H9 (cell line): ENCODE measurements around the gene SRGAP1. TPM values are rescaled to one million over a fixed set of nuclear protein-coding genes. Genes with fewer than 3 reads are reported as not detected.

Experiments used
- DNase-seq: peaks from one replicate; pipeline ENCODE4 v3.0.0-alpha.2; 2017
- H2AFZ ChIP-seq: one replicate; pipeline ENCODE4 v1.6.1; 2013; ENCODE audit warnings: mild to moderate bottlenecking, low read length, control low read depth, moderate library complexity
- H2AK5ac ChIP-seq: 2 replicates; pipeline ENCODE4 v1.6.1; 2013; ENCODE audit warnings: low read length, control low read depth, mixed read lengths; ENCODE audit not compliant: insufficient read length
- H2BK120ac ChIP-seq: one replicate; pipeline ENCODE4 v1.6.1; 2013; ENCODE audit warnings: low read depth, mild to moderate bottlenecking, low read length, control low read depth, inconsistent platforms; ENCODE audit not compliant: poor library complexity, severe bottlenecking
- H2BK12ac ChIP-seq: 2 replicates; pipeline ENCODE4 v1.6.1; 2013; ENCODE audit warnings: low read length, control low read depth, mixed read lengths, low read depth; ENCODE audit not compliant: insufficient read length
- H2BK15ac ChIP-seq: 2 replicates; pipeline ENCODE4 v1.6.1; 2013; ENCODE audit warnings: low read depth, low read length, control low read depth
- H2BK20ac ChIP-seq: one replicate; pipeline ENCODE4 v1.6.1; 2013; ENCODE audit warnings: low read depth, mild to moderate bottlenecking, low read length, control low read depth, inconsistent platforms; ENCODE audit not compliant: poor library complexity, severe bottlenecking
- H2BK5ac ChIP-seq: 2 replicates; pipeline ENCODE4 v1.6.1; 2013; ENCODE audit warnings: low read length, control low read depth, mixed read lengths; ENCODE audit not compliant: insufficient read length
- H3K14ac ChIP-seq: 2 replicates; pipeline ENCODE4 v1.6.1; 2013; ENCODE audit warnings: low read length, control low read depth; ENCODE audit not compliant: insufficient read depth
- H3K18ac ChIP-seq: 2 replicates; pipeline ENCODE4 v1.6.1; 2013; ENCODE audit warnings: low read depth, mild to moderate bottlenecking, mixed read lengths, low read length, control low read depth; ENCODE audit not compliant: insufficient read length
- H3K23ac ChIP-seq: 2 replicates; pipeline ENCODE4 v1.6.1; 2013; ENCODE audit warnings: low read length, control low read depth, mixed read lengths, low read depth; ENCODE audit not compliant: insufficient read length
- H3K23me2 ChIP-seq: 2 replicates; pipeline ENCODE4 v1.6.1; 2013; ENCODE audit warnings: low read depth, mild to moderate bottlenecking, mixed read lengths, low read length, control low read depth; ENCODE audit not compliant: insufficient read length, poor library complexity, severe bottlenecking
- H3K27ac ChIP-seq: 2 replicates; pipeline ENCODE4 v1.5.1; 2013; ENCODE audit warnings: low read length, control low read depth, mixed read lengths, low read depth; ENCODE audit not compliant: insufficient read length
- H3K27me3 ChIP-seq: 2 replicates; pipeline ENCODE4 v1.6.1; 2013; ENCODE audit warnings: low read length, control low read depth, inconsistent platforms; ENCODE audit not compliant: insufficient read depth
- H3K4ac ChIP-seq: 2 replicates; pipeline ENCODE4 v1.6.1; 2013; ENCODE audit warnings: low read depth, mild to moderate bottlenecking, control low read depth, inconsistent platforms, low read length, moderate library complexity
- H3K4me1 ChIP-seq: 2 replicates; pipeline ENCODE4 v1.6.1; 2013; ENCODE audit warnings: low read length, control low read depth, inconsistent platforms; ENCODE audit not compliant: insufficient read depth
- H3K4me2 ChIP-seq: 2 replicates; pipeline ENCODE4 v1.6.1; 2013; ENCODE audit warnings: low read length, control low read depth, mixed read lengths; ENCODE audit not compliant: insufficient read length, insufficient read depth
- H3K56ac ChIP-seq: 2 replicates; pipeline ENCODE4 v1.6.1; 2013; ENCODE audit warnings: low read depth, mild to moderate bottlenecking, mixed read lengths, low read length, control low read depth; ENCODE audit not compliant: insufficient read length
- H3K79me1 ChIP-seq: 2 replicates; pipeline ENCODE4 v1.6.1; 2013; ENCODE audit warnings: low read depth, mild to moderate bottlenecking, moderate library complexity, low read length, control low read depth, inconsistent platforms; ENCODE audit not compliant: insufficient read depth, poor library complexity, severe bottlenecking
- H3K79me2 ChIP-seq: 2 replicates; pipeline ENCODE4 v1.6.1; 2013; ENCODE audit warnings: low read length, control low read depth, inconsistent platforms; ENCODE audit not compliant: insufficient read depth
- H3K9ac ChIP-seq: 2 replicates; pipeline ENCODE4 v1.6.1; 2013; ENCODE audit warnings: low read length, control low read depth, mixed read lengths; ENCODE audit not compliant: insufficient read length; ENCODE audit errors: extremely low read depth
- H3K9me3 ChIP-seq: one replicate; pipeline ENCODE4 v1.6.1; 2013; ENCODE audit warnings: low read depth, low read length, inconsistent platforms; ENCODE audit not compliant: control insufficient read depth
- H3T11ph ChIP-seq: one replicate; pipeline ENCODE4 v1.6.1; 2013; ENCODE audit warnings: mild to moderate bottlenecking, low read length, control low read depth, inconsistent platforms
- H4K20me1 ChIP-seq: one replicate; pipeline ENCODE4 v1.6.1; 2013; ENCODE audit not compliant: control insufficient read depth, insufficient read length, insufficient read depth
- H4K5ac ChIP-seq: 2 replicates; pipeline ENCODE4 v1.6.1; 2013; ENCODE audit warnings: low read depth, mild to moderate bottlenecking, mixed read lengths, low read length, control low read depth; ENCODE audit not compliant: insufficient read length
- H4K8ac ChIP-seq: replicated peaks from 2 replicates; pipeline ENCODE4 v1.6.1; 2013; ENCODE audit warnings: low read length, control low read depth, mixed read lengths, low read depth; ENCODE audit not compliant: insufficient read length
- H4K91ac ChIP-seq: 2 replicates; pipeline ENCODE4 v1.6.1; 2013; ENCODE audit warnings: low read depth, mild to moderate bottlenecking, moderate library complexity, mixed read lengths, low read length, control low read depth; ENCODE audit not compliant: insufficient read length
- H3K27ac Mint-ChIP-seq, 3 experiments: 2 replicates in 2 of 3; 3 replicates in 1 of 3; pipeline ENCODE4 v1.8.0; 2020 to 2021; ENCODE audit warnings: mixed read lengths in 3 of 3, mild to moderate bottlenecking in 1 of 3, moderate library complexity in 1 of 3
- H3K27me3 Mint-ChIP-seq: 2 replicates; pipeline ENCODE4 v1.8.0; 2021; ENCODE audit warnings: low read depth, mild to moderate bottlenecking, moderate library complexity, mixed read lengths
- H3K36me3 Mint-ChIP-seq, 3 experiments: 2 replicates in 2 of 3; 3 replicates in 1 of 3; pipeline ENCODE4 v1.8.0; 2020 to 2021; ENCODE audit warnings: low read depth in 3 of 3, mixed read lengths in 3 of 3; ENCODE audit not compliant: insufficient read depth in 1 of 3
- H3K4me1 Mint-ChIP-seq, 2 experiments: 2 replicates each; pipeline ENCODE4 v1.8.0; 2020; ENCODE audit warnings: mixed read lengths in 2 of 2
- H3K4me3 Mint-ChIP-seq, 2 experiments: 2 replicates in 1 of 2; 3 replicates in 1 of 2; pipeline ENCODE4 v1.8.0; 2020 to 2021; ENCODE audit warnings: mild to moderate bottlenecking in 2 of 2, mixed read lengths in 2 of 2, moderate library complexity in 1 of 2
- H3K9me3 Mint-ChIP-seq, 2 experiments: 2 replicates in 1 of 2; 3 replicates in 1 of 2; pipeline ENCODE4 v1.8.0; 2020; ENCODE audit warnings: mild to moderate bottlenecking in 2 of 2, mixed read lengths in 2 of 2, moderate library complexity in 1 of 2
- WGBS: extraction: QIAGEN DNeasy Blood & Tissue Kit; methylation state at CpG from one replicate; pipeline ENCODE4 v1.1.7; 2013; ENCODE audit warnings: missing lambda C conversion rate, low lambda C conversion rate, mixed read lengths; ENCODE audit not compliant: insufficient read length; ENCODE audit errors: extremely low coverage; 5-methylcytosine and 5-hydroxymethylcytosine counted together
- total RNA-seq: library from RNA; stranded (reverse); gene quantifications from 2 replicates; pipeline ENCODE4 v1.2.1, GENCODE V29; 2021
- TF ChIP-seq, protein P1 (sequence below): fragments of 200-600 bp; sonication (generic); conservative IDR thresholded peaks from 3 replicates; pipeline ENCODE4 v1.8.0; 2021; ENCODE audit warnings: antibody characterized with exemption, mild to moderate bottlenecking

SRGAP1 gene
- total RNA-seq, 1 experiment from 2014 or later: 4.8 TPM

DNA sequence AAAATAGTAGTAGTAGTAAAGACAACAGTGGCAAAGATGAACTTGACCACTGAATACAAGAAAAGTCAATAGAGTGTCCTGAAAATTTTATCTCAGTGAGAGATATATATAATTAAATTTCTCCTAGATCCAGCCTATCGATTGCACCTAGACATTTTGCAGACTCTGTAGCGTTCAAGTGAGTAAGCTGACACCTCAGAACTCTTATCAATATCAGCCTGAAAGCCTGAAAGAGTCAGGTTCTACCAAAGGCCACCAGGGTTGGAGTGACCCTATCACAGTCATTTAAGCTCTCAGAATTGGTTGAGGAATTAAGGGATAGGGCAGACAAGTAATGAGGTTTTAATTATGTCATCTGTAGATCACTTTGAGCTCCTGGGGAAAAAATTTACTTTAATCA lies 174.6 kb downstream of the SRGAP1 start:
- no peak overlapping the region for H2AFZ ChIP-seq
- H3K23ac ChIP-seq: no peak overlapping the region
- H2BK15ac ChIP-seq: no peak overlapping the region
- H3K27ac ChIP-seq: no peak overlapping the region
- no CpG with 5 or more reads among the region's 2 CpGs for WGBS
- Mint-ChIP-seq H3K4me3 (no peak overlapping the region), H3K27me3 (no peaks in the 10 kb centered on the region), H3K9me3 (no peaks in the 10 kb centered on the region), H3K27ac (no peak overlapping the region; a peak in 1 of 7 replicates), H3K36me3 (no peaks in the 10 kb centered on the region), H3K4me1 (peaks cover 13 to 16% of the 10 kb centered on the region in 2 experiments)
- no peak overlapping the region for H3K4ac ChIP-seq
- H3K14ac ChIP-seq: no peak overlapping the region
- no peak overlapping the region for H3K56ac ChIP-seq
- TF ChIP-seq, protein P1, sequence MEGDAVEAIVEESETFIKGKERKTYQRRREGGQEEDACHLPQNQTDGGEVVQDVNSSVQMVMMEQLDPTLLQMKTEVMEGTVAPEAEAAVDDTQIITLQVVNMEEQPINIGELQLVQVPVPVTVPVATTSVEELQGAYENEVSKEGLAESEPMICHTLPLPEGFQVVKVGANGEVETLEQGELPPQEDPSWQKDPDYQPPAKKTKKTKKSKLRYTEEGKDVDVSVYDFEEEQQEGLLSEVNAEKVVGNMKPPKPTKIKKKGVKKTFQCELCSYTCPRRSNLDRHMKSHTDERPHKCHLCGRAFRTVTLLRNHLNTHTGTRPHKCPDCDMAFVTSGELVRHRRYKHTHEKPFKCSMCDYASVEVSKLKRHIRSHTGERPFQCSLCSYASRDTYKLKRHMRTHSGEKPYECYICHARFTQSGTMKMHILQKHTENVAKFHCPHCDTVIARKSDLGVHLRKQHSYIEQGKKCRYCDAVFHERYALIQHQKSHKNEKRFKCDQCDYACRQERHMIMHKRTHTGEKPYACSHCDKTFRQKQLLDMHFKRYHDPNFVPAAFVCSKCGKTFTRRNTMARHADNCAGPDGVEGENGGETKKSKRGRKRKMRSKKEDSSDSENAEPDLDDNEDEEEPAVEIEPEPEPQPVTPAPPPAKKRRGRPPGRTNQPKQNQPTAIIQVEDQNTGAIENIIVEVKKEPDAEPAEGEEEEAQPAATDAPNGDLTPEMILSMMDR: no peak
- no peak overlapping the region for H3K9ac ChIP-seq
- DNase-seq: no peak
- no peaks in the 10 kb centered on the region for H3K79me2 ChIP-seq
- no peak overlapping the region for H2BK120ac ChIP-seq
- no peaks in the 10 kb centered on the region for H3K79me1 ChIP-seq
- H2BK20ac ChIP-seq: no peak overlapping the region
- no peak overlapping the region for H2BK5ac ChIP-seq
- no peak overlapping the region for H4K8ac ChIP-seq
- no peaks in the 10 kb centered on the region; the same call in 1 of the 2 replicates for H3K4me1 ChIP-seq
- no peak overlapping the region for H3K18ac ChIP-seq
- no peak overlapping the region for H2AK5ac ChIP-seq
- H3T11ph ChIP-seq: no peak overlapping the region
- H3K4me2 ChIP-seq: no peak overlapping the region
- no peaks in the 10 kb centered on the region for H4K20me1 ChIP-seq
- H4K5ac ChIP-seq: no peak overlapping the region
- no peaks in the 10 kb centered on the region for H3K27me3 ChIP-seq
- no peak overlapping the region for H2BK12ac ChIP-seq
- no peaks in the 10 kb centered on the region for H3K23me2 ChIP-seq
- H4K91ac ChIP-seq: no peak overlapping the region
- no peaks in the 10 kb centered on the region for H3K9me3 ChIP-seq
